Upper lobe of left lung (tissue), 6 donors: ENCODE data around the gene RGL1. TPM values are rescaled to one million over a fixed set of nuclear protein-coding genes. Genes with fewer than 3 reads are reported as not detected.

Experiments used
- ATAC-seq, 2 donors: fragments of 200-7000 bp; cut with Tn5 transposase; one replicate each; pipeline ENCODE4 v1.9.1; 2022; ENCODE audit warnings: mild to moderate bottlenecking in 2 of 2, moderate library complexity in 2 of 2; ENCODE audit not compliant: low FRiP score in 2 of 2
- DNase-seq, 2 donors: peaks; one replicate each; pipeline ENCODE4 v3.0.0-alpha.2; 2019 to 2020
- H3K27ac ChIP-seq, 4 donors: fragments of 200-600 bp; sonication (generic); one replicate each; pipeline ENCODE4 v1.5.1; 2016 to 2019
- H3K27me3 ChIP-seq, 4 donors: fragments of 200-600 bp; sonication (generic); one replicate each; pipeline ENCODE4 v1.5.1; 2017 to 2019
- H3K36me3 ChIP-seq, 4 donors: fragments of 200-600 bp; sonication (generic); one replicate each; pipeline ENCODE4 v1.5.1; 2016 to 2019
- H3K4me1 ChIP-seq, 4 donors: fragments of 200-600 bp; sonication (generic); one replicate each; pipeline ENCODE4 v1.5.1; 2018 to 2019
- H3K4me3 ChIP-seq, 4 donors: fragments of 200-600 bp; sonication (generic); one replicate each; pipeline ENCODE4 v1.5.1; 2017 to 2019; ENCODE audit warnings: mild to moderate bottlenecking in 2 of 4, moderate library complexity in 1 of 4
- H3K9me3 ChIP-seq, 4 donors: fragments of 200-600 bp; sonication (generic); one replicate each; pipeline ENCODE4 v1.5.1; 2018 to 2019
- CTCF ChIP-seq, 6 experiments: fragments of 450-650 bp in 4 of 6; fragments of 200-600 bp in 2 of 6; sonication (generic) in 2 of 6; IDR thresholded peaks; one replicate each; pipeline ENCODE4 v1.5.1; 2016 to 2019; ENCODE audit warnings: antibody characterized with exemption in 6 of 6
- EP300 ChIP-seq, 4 donors: sonication (generic); formaldehyde crosslinking; IDR thresholded peaks; one replicate each; pipeline ENCODE4 v1.5.1; 2017; ENCODE audit warnings: antibody characterized with exemption in 4 of 4, control low read depth in 2 of 4
- POLR2A ChIP-seq, 4 donors: fragments of 450-650 bp; IDR thresholded peaks; one replicate each; pipeline ENCODE4 v1.5.1; 2016 to 2017; ENCODE audit warnings: antibody characterized with exemption in 4 of 4, mild to moderate bottlenecking in 2 of 4
- POLR2AphosphoS5 ChIP-seq, 2 donors: sonication (generic); formaldehyde crosslinking; IDR thresholded peaks; one replicate each; pipeline ENCODE4 v1.5.1; 2017; ENCODE audit warnings: antibody characterized with exemption in 2 of 2
- WGBS, 2 donors: methylation state at CpG; one replicate each; pipeline ENCODE4 v1.1.5; 2017 to 2018; 5-methylcytosine and 5-hydroxymethylcytosine counted together
- total RNA-seq, 6 donors: library from RNA; depleted of rRNA in 4 of 6; stranded (reverse); fragments of >200 nt in 4 of 6; gene quantifications; one replicate each; pipeline versions ENCODE4 v1.1.0 to v1.2.1, GENCODE V29; 2016 to 2021
- donor health status: DM: no; HTN: no; CAD: no; lungs with moderate emphysema.
- donor health status: DM: no; HTN: yes; CAD: no; lungs with severe emphysema.

Gene RGL1
- total RNA-seq, 6 donors from 2014 or later: 24.1 to 38.9 (median 26.7) TPM

DNA sequence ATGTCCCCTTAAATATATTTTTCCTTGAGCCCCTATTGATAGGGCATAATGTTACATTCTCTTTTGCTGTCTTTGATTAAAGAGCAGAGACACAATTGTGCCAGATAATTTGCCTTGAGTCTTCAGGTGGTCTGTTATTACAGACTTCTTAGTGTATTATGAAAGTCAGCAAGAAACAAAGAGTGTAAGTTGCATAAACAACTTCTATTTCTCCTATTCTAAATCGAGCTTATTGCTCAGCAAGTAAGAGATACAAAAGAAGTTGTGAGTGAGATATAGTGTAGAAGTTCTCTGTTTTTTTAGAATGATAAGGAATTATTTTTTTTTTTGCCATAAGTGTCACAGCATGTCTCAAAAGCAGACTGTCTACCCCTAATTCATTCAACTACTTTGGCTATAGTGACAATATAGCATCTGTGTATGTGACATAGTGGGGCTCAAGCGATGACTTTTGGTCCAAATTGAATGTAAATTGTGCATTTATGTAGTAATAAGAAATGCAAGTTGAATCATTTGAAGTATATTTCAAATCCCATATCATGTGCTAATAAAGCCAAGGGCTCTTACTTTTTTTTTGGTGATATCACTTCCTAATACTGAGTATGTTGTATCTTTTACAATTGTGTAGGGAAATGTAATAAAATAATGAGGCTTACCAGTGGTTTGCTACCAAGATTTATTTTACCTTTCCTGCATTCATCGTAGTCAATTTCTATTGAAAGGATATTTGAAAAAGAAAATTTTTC is 81.3 kb downstream of the RGL1 start:
- Histone ChIP-seq H3K4me1 (peaks cover 32 to 56% (median 44%) of the 10 kb centered on the region in 4 donors), H3K4me3 (no peak overlapping the region), H3K27ac (no peak overlapping the region), H3K27me3 (no peaks in the 10 kb centered on the region), H3K9me3 (no peaks in the 10 kb centered on the region), H3K36me3 (peaks cover 5 to 46% (median 8%) of the 10 kb centered on the region in 4 donors)
- 85 to 89% methylated on average over 3 of the region's 3 CpGs for WGBS, 2 donors
- TF ChIP-seq EP300 (IDR thresholded peaks at IDR 0.05): no peak
- ATAC-seq: no peak
- DNase-seq: no peak

DNA sequence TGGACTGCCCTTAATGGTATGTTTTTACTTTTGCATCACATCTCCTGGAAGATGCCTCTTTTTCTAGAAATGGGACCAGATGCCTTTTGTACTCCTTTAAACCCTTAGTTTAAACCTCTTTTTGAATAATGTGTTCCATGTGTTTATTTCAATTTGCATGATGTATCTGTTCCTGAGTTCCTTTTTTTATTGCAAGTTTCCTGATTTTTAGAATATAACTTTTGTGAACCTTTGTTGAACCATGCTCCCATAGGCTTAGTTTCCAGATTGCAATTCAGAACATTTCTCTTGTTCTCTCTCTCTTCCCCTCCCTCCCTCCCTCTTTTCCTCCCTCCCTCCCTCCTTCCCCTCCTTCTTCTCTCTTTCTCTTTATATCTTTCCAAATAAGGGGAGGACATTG is 81.9 kb downstream of the RGL1 start:
- Histone ChIP-seq H3K27me3 (no peaks in the 10 kb centered on the region), H3K27ac (peak overlapping the region in 2 of 4 donors; percentile 4 to 24), H3K9me3 (no peaks in the 10 kb centered on the region), H3K36me3 (peaks cover 5 to 46% (median 8%) of the 10 kb centered on the region in 4 donors), H3K4me1 (peaks cover 26 to 53% (median 41%) of the 10 kb centered on the region in 4 donors), H3K4me3 (no peak overlapping the region)
- TF ChIP-seq POLR2A (IDR thresholded peaks at IDR 0.05) (no peak), CTCF (IDR thresholded peaks at IDR 0.05) (no peak)
- DNase-seq (no peak), ATAC-seq (no peak)

DNA sequence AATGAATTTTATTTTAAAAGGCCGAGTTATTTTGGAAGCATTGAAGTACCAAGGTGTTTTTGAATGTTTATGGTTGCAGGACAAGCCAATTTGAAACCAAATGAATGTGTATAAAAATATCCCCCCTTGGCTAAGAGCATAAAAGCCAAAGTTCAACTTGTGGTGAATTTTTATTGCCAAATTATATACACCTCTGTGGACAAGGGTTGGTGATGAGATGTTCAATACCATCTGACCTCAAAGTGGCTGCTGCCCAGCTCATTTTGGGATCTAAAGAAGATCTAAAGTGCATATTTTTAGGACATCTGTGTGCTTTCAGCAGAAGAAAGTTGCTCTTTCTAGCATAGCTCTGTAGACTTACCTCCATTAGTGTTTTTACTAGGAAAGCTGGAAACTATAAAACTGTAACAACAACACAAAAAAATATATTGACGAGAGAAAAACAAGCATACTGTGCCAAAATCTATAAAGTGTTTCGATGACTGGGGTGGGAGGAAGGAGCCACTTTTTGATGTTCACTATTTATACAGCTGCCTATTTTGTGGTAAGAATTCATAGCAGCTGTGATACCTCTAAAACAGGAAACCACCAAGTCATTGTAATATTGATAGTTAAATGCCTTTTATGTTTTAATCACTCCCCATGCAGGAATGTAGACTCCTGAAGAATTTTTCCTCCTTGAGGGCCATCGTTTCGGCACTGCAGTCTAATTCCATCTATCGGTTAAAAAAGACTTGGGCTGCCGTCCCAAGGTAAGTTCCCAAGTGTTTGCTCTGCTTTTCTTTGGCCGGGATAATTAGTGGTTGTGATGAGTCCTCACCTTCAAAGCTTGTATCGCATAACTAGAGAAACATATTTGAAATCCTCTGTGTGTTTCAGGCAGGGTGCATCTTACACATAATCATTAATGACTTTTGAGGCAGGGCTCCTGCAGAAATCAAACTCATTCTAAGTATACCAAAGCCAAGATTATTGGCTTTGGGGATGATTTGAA is 83.2 kb downstream of the RGL1 start:
- peaks cover 5 to 50% (median 8%) of the 10 kb centered on the region in 4 donors for H3K36me3 ChIP-seq
- ATAC-seq (no peak), DNase-seq (no peak)
- no peaks in the 10 kb centered on the region for H3K27me3 ChIP-seq
- no peaks in the 10 kb centered on the region for H3K9me3 ChIP-seq
- H3K4me1 ChIP-seq: peaks cover 21 to 51% (median 41%) of the 10 kb centered on the region in 4 donors
- 44 to 73% methylated on average over 9 of the region's 9 CpGs for WGBS, 2 donors
- peak overlapping the region in 2 of 4 donors; percentile 2 to 8 for H3K27ac ChIP-seq
- no peak overlapping the region for H3K4me3 ChIP-seq
- no peak for TF ChIP-seq POLR2AphosphoS5 (IDR thresholded peaks at IDR 0.05)
- TF ChIP-seq CTCF (IDR thresholded peaks at IDR 0.05): no peak
- no peak for TF ChIP-seq POLR2A (IDR thresholded peaks at IDR 0.05)
- no peak for TF ChIP-seq EP300 (IDR thresholded peaks at IDR 0.05)

DNA sequence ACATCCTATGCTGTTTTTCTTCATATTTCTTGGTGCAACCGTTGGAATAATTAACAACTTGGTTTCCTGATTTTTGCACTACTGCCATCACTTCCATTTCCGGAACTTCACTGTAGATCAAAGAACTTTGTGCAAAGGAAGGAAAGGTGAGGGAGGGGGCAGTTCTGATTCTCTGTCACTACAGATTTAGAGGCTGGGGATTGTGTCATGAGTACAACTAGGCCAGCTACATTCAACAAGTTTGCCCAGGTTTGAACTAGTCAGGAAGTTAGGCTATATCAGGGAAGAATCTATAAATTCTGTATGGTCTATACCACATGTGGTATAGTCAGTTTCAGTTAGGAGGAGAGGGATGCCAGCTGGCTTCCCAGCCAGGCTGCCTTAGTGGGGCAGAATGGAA is 84.2 kb downstream of the RGL1 start:
- H3K9me3 ChIP-seq: no peaks in the 10 kb centered on the region
- H3K27ac ChIP-seq: peak overlapping the region in 2 of 4 donors; percentile 2 to 24
- no peaks in the 10 kb centered on the region for H3K27me3 ChIP-seq
- no peak overlapping the region for H3K4me3 ChIP-seq
- WGBS, 2 donors: 39 to 51% methylated on average over 2 of the region's 2 CpGs
- ATAC-seq (no peak), DNase-seq (no peak)
- peaks cover 1 to 57% (median 8%) of the 10 kb centered on the region in 4 donors for H3K36me3 ChIP-seq
- H3K4me1 ChIP-seq: peaks cover 21 to 56% (median 41%) of the 10 kb centered on the region in 4 donors
- no peak for TF ChIP-seq POLR2AphosphoS5 (IDR thresholded peaks at IDR 0.05)

DNA sequence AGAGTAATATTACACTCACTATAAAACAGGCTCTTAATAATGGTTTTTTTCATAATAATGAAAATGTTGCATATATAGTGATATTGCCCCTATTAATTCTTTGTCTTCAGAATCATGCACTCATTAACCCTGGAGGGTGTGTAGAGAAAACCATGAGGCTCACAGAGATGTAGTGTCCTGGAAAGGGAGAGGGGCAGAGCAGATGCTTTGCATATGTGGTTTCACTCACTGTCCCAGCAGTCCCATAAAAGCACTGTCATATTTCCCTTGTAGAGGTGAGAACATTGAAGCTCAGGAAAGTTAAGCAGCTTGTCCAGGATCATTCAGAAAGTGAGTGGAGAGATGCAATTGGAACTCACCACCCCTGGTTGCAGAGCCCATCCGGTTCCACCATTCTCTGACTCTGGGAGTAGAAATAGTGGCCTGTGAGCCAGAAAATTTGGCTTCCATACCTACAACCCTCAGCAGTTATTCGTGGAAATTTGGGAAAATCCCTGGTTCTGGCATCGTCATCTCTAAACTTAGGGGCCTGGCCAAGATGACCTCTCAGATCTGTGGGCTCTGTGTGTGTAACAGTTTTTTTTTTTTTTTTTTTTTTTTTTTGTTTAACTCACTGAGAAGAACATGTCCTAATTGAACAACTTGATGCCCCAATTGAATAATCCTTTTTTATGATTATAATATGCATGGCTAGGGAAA is 86.4 kb downstream of the RGL1 start:
- WGBS, 2 donors: 63 to 73% methylated on average over 3 of the region's 3 CpGs
- no peak for TF ChIP-seq EP300 (IDR thresholded peaks at IDR 0.05)
- no peak for TF ChIP-seq CTCF (IDR thresholded peaks at IDR 0.05)
- no peak for TF ChIP-seq POLR2AphosphoS5 (IDR thresholded peaks at IDR 0.05)
- no peak for TF ChIP-seq POLR2A (IDR thresholded peaks at IDR 0.05)
- H3K27me3 ChIP-seq: no peaks in the 10 kb centered on the region
- DNase-seq (no peak), ATAC-seq (no peak)
- peaks cover 21 to 56% (median 41%) of the 10 kb centered on the region in 4 donors for H3K4me1 ChIP-seq
- H3K9me3 ChIP-seq: no peaks in the 10 kb centered on the region
- peaks cover 0 to 53% (median 0%) of the 10 kb centered on the region in 4 donors for H3K36me3 ChIP-seq
- H3K27ac ChIP-seq: peak overlapping the region; percentile 44 to 73 (median 62)
- no peak overlapping the region for H3K4me3 ChIP-seq
